H1 (cell line): ENCODE results near the gene GBP7. TPM values are rescaled to one million over a fixed set of nuclear protein-coding genes. Genes with fewer than 3 reads are reported as not detected.

Source experiments
- GABPA ChIP-seq: IDR thresholded peaks from 2 replicates; pipeline ENCODE4 v1.6.1; 2011; ENCODE audit warnings: mild to moderate bottlenecking, low read length, moderate library complexity, borderline replicate concordance; ENCODE audit not compliant: insufficient read depth
- RFX5 ChIP-seq: IDR thresholded peaks from 2 replicates; pipeline ENCODE4 v1.6.1; 2011; ENCODE audit warnings: low read depth, low read length, improper control_type of control experiment, borderline replicate concordance
- SIX5 ChIP-seq: IDR thresholded peaks from 2 replicates; pipeline ENCODE4 v1.6.1; 2011; ENCODE audit warnings: mild to moderate bottlenecking, low read depth, low read length
- polyA plus RNA-seq, 7 experiments: library from polyadenylated mRNA; depleted of rRNA in 3 of 7; stranded (reverse) in 5 of 7; unstranded in 2 of 7; fragments of >200 nt in 5 of 7; fragments of 200-250 nt in 2 of 7; gene quantifications; 1 replicate in 5 of 7; 2 replicates in 1 of 7; 4 replicates in 1 of 7; pipeline versions ENCODE4 v1.2.1 to v1.2.3, GENCODE V29; 2011 to 2013; ENCODE audit warnings: missing spikeins in 2 of 7, mixed read lengths in 2 of 7
- total RNA-seq: library from RNA; stranded (reverse); fragmentation: NEBNext Ultra II Directional; extraction: Animal tissue kit (Norgen Biotek cat#: 25700); gene quantifications from 2 replicates; pipeline ENCODE4 v1.2.1, GENCODE V29; 2021
- TF ChIP-seq, protein P1 (sequence below): fragments of 300-600 bp; sonication (generic); IDR thresholded peaks from 2 replicates; pipeline ENCODE4 v1.7.1; 2012; ENCODE audit warnings: low read length, moderate library complexity, mild to moderate bottlenecking, inconsistent platforms; ENCODE audit not compliant: insufficient replicate concordance

Gene GBP7
- total and polyA plus RNA-seq, 2 of the 8 experiments (the other 6 are each of a cell fraction or from before 2014, with no cell fraction given) = not detected

DNA sequence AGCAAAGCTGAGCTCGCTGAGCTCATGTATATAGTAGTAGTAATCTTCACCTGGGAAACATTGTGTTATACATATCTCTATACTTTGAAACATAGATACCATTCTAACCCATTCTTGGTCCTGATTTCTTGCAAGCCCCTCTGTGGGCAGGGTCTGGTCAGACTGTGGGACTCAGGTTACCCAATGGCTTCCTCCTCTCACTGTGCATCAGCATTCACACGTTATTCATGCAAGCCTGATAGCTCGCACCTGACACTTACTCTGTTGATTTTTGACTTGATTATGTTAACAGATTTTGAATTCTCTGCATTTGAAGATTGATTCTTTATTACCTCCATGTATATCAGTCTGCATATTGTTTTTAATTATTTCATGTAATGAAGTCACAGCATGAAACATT, 1.3 kb downstream of the GBP7 start (continued):
- TF ChIP-seq, protein P1, sequence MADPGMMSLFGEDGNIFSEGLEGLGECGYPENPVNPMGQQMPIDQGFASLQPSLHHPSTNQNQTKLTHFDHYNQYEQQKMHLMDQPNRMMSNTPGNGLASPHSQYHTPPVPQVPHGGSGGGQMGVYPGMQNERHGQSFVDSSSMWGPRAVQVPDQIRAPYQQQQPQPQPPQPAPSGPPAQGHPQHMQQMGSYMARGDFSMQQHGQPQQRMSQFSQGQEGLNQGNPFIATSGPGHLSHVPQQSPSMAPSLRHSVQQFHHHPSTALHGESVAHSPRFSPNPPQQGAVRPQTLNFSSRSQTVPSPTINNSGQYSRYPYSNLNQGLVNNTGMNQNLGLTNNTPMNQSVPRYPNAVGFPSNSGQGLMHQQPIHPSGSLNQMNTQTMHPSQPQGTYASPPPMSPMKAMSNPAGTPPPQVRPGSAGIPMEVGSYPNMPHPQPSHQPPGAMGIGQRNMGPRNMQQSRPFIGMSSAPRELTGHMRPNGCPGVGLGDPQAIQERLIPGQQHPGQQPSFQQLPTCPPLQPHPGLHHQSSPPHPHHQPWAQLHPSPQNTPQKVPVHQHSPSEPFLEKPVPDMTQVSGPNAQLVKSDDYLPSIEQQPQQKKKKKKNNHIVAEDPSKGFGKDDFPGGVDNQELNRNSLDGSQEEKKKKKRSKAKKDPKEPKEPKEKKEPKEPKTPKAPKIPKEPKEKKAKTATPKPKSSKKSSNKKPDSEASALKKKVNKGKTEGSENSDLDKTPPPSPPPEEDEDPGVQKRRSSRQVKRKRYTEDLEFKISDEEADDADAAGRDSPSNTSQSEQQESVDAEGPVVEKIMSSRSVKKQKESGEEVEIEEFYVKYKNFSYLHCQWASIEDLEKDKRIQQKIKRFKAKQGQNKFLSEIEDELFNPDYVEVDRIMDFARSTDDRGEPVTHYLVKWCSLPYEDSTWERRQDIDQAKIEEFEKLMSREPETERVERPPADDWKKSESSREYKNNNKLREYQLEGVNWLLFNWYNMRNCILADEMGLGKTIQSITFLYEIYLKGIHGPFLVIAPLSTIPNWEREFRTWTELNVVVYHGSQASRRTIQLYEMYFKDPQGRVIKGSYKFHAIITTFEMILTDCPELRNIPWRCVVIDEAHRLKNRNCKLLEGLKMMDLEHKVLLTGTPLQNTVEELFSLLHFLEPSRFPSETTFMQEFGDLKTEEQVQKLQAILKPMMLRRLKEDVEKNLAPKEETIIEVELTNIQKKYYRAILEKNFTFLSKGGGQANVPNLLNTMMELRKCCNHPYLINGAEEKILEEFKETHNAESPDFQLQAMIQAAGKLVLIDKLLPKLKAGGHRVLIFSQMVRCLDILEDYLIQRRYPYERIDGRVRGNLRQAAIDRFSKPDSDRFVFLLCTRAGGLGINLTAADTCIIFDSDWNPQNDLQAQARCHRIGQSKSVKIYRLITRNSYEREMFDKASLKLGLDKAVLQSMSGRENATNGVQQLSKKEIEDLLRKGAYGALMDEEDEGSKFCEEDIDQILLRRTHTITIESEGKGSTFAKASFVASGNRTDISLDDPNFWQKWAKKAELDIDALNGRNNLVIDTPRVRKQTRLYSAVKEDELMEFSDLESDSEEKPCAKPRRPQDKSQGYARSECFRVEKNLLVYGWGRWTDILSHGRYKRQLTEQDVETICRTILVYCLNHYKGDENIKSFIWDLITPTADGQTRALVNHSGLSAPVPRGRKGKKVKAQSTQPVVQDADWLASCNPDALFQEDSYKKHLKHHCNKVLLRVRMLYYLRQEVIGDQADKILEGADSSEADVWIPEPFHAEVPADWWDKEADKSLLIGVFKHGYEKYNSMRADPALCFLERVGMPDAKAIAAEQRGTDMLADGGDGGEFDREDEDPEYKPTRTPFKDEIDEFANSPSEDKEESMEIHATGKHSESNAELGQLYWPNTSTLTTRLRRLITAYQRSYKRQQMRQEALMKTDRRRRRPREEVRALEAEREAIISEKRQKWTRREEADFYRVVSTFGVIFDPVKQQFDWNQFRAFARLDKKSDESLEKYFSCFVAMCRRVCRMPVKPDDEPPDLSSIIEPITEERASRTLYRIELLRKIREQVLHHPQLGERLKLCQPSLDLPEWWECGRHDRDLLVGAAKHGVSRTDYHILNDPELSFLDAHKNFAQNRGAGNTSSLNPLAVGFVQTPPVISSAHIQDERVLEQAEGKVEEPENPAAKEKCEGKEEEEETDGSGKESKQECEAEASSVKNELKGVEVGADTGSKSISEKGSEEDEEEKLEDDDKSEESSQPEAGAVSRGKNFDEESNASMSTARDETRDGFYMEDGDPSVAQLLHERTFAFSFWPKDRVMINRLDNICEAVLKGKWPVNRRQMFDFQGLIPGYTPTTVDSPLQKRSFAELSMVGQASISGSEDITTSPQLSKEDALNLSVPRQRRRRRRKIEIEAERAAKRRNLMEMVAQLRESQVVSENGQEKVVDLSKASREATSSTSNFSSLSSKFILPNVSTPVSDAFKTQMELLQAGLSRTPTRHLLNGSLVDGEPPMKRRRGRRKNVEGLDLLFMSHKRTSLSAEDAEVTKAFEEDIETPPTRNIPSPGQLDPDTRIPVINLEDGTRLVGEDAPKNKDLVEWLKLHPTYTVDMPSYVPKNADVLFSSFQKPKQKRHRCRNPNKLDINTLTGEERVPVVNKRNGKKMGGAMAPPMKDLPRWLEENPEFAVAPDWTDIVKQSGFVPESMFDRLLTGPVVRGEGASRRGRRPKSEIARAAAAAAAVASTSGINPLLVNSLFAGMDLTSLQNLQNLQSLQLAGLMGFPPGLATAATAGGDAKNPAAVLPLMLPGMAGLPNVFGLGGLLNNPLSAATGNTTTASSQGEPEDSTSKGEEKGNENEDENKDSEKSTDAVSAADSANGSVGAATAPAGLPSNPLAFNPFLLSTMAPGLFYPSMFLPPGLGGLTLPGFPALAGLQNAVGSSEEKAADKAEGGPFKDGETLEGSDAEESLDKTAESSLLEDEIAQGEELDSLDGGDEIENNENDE = no peak
- TF ChIP-seq SIX5 (no peak), GABPA (no peak), RFX5 (no peak)
